Neural cell (in vitro differentiated cells): ENCODE results near the gene CYP3A7. TPM values are rescaled to one million over a fixed set of nuclear protein-coding genes. Genes with fewer than 3 reads are reported as not detected.

Source experiments
- H2AFZ ChIP-seq: fragments of 200-600, 300-800 bp; sonication (generic), shearing (Covaris generic); 2 replicates; pipeline ENCODE4 v1.6.0; 2014; ENCODE audit warnings: low read depth, mild to moderate bottlenecking, antibody characterized with exemption, low read length, moderate library complexity
- H3F3A ChIP-seq: fragments of 200-600 bp; shearing (Covaris generic); 2 replicates; pipeline ENCODE4 v1.6.1; 2016; ENCODE audit warnings: mild to moderate bottlenecking, moderate library complexity, mixed read lengths, antibody characterized with exemption, low read length; ENCODE audit not compliant: insufficient read depth, poor library complexity, severe bottlenecking
- H3K27ac ChIP-seq: fragments of 200-600, 300-800 bp; sonication (generic), shearing (Covaris generic); 2 replicates; pipeline ENCODE4 v1.5.1; 2014; ENCODE audit warnings: mild to moderate bottlenecking, low read length, moderate library complexity
- H3K27me3 ChIP-seq: fragments of 300-800, 200-600 bp; sonication (generic), shearing (Covaris generic); 2 replicates; pipeline ENCODE4 v1.6.0; 2014; ENCODE audit warnings: mild to moderate bottlenecking, low read depth, low read length, moderate library complexity; ENCODE audit not compliant: insufficient read depth
- H3K36me3 ChIP-seq: fragments of 300-800, 200-600 bp; sonication (generic), shearing (Covaris generic); 2 replicates; pipeline ENCODE4 v1.5.1; 2014; ENCODE audit warnings: mild to moderate bottlenecking, antibody characterized with exemption, low read length, moderate library complexity; ENCODE audit not compliant: insufficient read depth
- H3K4me2 ChIP-seq: fragments of 300-800, 200-600 bp; sonication (generic), shearing (Covaris generic); 2 replicates; pipeline ENCODE4 v1.6.0; 2014; ENCODE audit warnings: mild to moderate bottlenecking, low read length
- H3K4me3 ChIP-seq: fragments of 300-800, 200-600 bp; sonication (generic), shearing (Covaris generic); 2 replicates; pipeline ENCODE4 v1.5.1; 2014; ENCODE audit warnings: mild to moderate bottlenecking, low read length, moderate library complexity
- H3K79me2 ChIP-seq: fragments of 200-600 bp; shearing (Covaris generic); replicated peaks from 2 replicates; pipeline ENCODE4 v1.6.0; 2014; ENCODE audit warnings: mild to moderate bottlenecking, low read length, moderate library complexity; ENCODE audit not compliant: insufficient read depth
- H3K9ac ChIP-seq: fragments of 300-800, 200-600 bp; sonication (generic), shearing (Covaris generic); 2 replicates; pipeline ENCODE4 v1.6.1; 2016; ENCODE audit warnings: mild to moderate bottlenecking, low read length, mixed read lengths
- H3K9me2 ChIP-seq: fragments of 200-600 bp; shearing (Covaris generic); 2 replicates; pipeline ENCODE4 v1.6.1; 2016; ENCODE audit warnings: mild to moderate bottlenecking, low read length, mixed read lengths; ENCODE audit not compliant: insufficient read depth
- H3K9me3 ChIP-seq: fragments of 200-600, 300-800 bp; sonication (generic), shearing (Covaris generic); 2 replicates; pipeline ENCODE4 v1.6.1; 2016; ENCODE audit warnings: mild to moderate bottlenecking, mixed run types, low read length, moderate library complexity, mixed read lengths
- H4K20me1 ChIP-seq: fragments of 200-600 bp; shearing (Covaris generic); 2 replicates; pipeline ENCODE4 v1.6.1; 2016; ENCODE audit warnings: mild to moderate bottlenecking, mixed run types; ENCODE audit not compliant: insufficient read depth
- EP300 ChIP-seq: fragments of 450-650 bp; conservative IDR thresholded peaks from 2 replicates; pipeline ENCODE4 v1.6.1; 2014; ENCODE audit warnings: antibody characterized with exemption, mild to moderate bottlenecking, moderate library complexity; ENCODE audit not compliant: poor library complexity, severe bottlenecking
- EZH2 ChIP-seq: fragments of 200-600, 300-800 bp; shearing (Covaris generic), sonication (generic); IDR thresholded peaks from 2 replicates; pipeline ENCODE4 v1.6.1; 2014; ENCODE audit warnings: antibody characterized with exemption, low read length, borderline replicate concordance, mild to moderate bottlenecking; ENCODE audit not compliant: insufficient read depth, poor library complexity, severe bottlenecking
- MXI1 ChIP-seq: fragments of 450-650 bp; conservative IDR thresholded peaks from 2 replicates; pipeline ENCODE4 v1.6.1; 2014; ENCODE audit warnings: antibody characterized with exemption, mild to moderate bottlenecking; ENCODE audit not compliant: poor library complexity, severe bottlenecking
- POLR2AphosphoS5 ChIP-seq: IDR thresholded peaks from 2 replicates; pipeline ENCODE4 v1.6.1; 2012
- RAD21 ChIP-seq: fragments of 450-650 bp; conservative IDR thresholded peaks from 2 replicates; pipeline ENCODE4 v1.6.1; 2014; ENCODE audit warnings: antibody characterized with exemption, mild to moderate bottlenecking, moderate library complexity
- SMC3 ChIP-seq: fragments of 450-650 bp; conservative IDR thresholded peaks from 2 replicates; pipeline ENCODE4 v1.6.1; 2014; ENCODE audit warnings: antibody characterized with exemption, mild to moderate bottlenecking, moderate library complexity; ENCODE audit not compliant: poor library complexity
- TAF1 ChIP-seq: IDR thresholded peaks from 2 replicates; pipeline ENCODE4 v1.6.1; 2012; ENCODE audit warnings: low read depth
- polyA plus RNA-seq: library from polyadenylated mRNA; depleted of rRNA; stranded (reverse); fragments of >200 nt; gene quantifications from 2 replicates; pipeline ENCODE4 v1.2.3, GENCODE V29; 2014
- TF ChIP-seq, protein P1 (sequence below): IDR thresholded peaks from 2 replicates; pipeline ENCODE4 v1.6.1; 2012; ENCODE audit warnings: borderline replicate concordance
- TF ChIP-seq, protein P2 (sequence below): fragments of 450-650 bp; IDR thresholded peaks from 2 replicates; pipeline ENCODE4 v1.5.1; 2014; ENCODE audit warnings: antibody characterized with exemption, mild to moderate bottlenecking, moderate library complexity; ENCODE audit not compliant: poor library complexity, severe bottlenecking

The CYP3A7 gene
- polyA plus RNA-seq, 1 donor from 2014 or later = not detected

DNA sequence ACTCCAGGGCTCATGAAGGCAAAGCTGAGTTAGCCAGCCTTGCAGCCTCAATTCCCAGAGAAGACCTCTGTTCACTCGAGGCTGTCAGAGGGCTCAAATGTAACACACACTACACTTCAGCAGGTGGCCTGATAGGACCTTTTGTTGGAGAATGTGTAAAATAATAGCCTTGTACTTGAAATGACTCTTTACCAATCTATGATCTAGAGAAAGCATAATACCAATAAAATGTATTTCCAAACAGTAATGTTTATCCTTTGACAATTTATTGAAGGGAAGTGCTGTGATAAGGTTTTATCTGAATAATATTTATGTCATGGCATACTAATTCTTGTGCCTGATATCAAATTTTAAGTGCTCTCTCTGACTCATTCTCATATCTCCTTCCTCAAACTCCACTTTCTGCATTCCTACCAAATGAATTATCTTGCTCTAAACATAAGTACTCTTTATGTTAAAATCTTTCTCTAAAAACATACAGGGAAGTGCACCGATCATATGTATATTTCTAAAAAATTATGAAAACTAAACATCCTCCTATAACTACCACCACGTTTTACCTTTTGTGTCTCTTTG, 20.9 kb downstream of the CYP3A7 start:
- no peak overlapping the region for H3K27ac ChIP-seq
- no peaks in the 10 kb centered on the region for H3F3A ChIP-seq
- H4K20me1 ChIP-seq = no peaks in the 10 kb centered on the region
- no peaks in the 10 kb centered on the region for H3K9me2 ChIP-seq
- no peak overlapping the region for H3K4me3 ChIP-seq
- no peaks in the 10 kb centered on the region for H3K9me3 ChIP-seq
- H3K9ac ChIP-seq = no peak overlapping the region
- no peaks in the 10 kb centered on the region for H3K27me3 ChIP-seq
- no peaks in the 10 kb centered on the region for H3K36me3 ChIP-seq
- H3K79me2 ChIP-seq = no peaks in the 10 kb centered on the region
- H2AFZ ChIP-seq = no peak overlapping the region
- TF ChIP-seq EP300 = no peak
- TF ChIP-seq, protein P1, sequence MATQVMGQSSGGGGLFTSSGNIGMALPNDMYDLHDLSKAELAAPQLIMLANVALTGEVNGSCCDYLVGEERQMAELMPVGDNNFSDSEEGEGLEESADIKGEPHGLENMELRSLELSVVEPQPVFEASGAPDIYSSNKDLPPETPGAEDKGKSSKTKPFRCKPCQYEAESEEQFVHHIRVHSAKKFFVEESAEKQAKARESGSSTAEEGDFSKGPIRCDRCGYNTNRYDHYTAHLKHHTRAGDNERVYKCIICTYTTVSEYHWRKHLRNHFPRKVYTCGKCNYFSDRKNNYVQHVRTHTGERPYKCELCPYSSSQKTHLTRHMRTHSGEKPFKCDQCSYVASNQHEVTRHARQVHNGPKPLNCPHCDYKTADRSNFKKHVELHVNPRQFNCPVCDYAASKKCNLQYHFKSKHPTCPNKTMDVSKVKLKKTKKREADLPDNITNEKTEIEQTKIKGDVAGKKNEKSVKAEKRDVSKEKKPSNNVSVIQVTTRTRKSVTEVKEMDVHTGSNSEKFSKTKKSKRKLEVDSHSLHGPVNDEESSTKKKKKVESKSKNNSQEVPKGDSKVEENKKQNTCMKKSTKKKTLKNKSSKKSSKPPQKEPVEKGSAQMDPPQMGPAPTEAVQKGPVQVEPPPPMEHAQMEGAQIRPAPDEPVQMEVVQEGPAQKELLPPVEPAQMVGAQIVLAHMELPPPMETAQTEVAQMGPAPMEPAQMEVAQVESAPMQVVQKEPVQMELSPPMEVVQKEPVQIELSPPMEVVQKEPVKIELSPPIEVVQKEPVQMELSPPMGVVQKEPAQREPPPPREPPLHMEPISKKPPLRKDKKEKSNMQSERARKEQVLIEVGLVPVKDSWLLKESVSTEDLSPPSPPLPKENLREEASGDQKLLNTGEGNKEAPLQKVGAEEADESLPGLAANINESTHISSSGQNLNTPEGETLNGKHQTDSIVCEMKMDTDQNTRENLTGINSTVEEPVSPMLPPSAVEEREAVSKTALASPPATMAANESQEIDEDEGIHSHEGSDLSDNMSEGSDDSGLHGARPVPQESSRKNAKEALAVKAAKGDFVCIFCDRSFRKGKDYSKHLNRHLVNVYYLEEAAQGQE = no peak
- TF ChIP-seq TAF1 = no peak
- TF ChIP-seq EZH2 = no peak
- TF ChIP-seq SMC3 = no peak
- no peak for TF ChIP-seq POLR2AphosphoS5
- no peak for TF ChIP-seq RAD21
- no peak for TF ChIP-seq MXI1
- TF ChIP-seq, protein P2, sequence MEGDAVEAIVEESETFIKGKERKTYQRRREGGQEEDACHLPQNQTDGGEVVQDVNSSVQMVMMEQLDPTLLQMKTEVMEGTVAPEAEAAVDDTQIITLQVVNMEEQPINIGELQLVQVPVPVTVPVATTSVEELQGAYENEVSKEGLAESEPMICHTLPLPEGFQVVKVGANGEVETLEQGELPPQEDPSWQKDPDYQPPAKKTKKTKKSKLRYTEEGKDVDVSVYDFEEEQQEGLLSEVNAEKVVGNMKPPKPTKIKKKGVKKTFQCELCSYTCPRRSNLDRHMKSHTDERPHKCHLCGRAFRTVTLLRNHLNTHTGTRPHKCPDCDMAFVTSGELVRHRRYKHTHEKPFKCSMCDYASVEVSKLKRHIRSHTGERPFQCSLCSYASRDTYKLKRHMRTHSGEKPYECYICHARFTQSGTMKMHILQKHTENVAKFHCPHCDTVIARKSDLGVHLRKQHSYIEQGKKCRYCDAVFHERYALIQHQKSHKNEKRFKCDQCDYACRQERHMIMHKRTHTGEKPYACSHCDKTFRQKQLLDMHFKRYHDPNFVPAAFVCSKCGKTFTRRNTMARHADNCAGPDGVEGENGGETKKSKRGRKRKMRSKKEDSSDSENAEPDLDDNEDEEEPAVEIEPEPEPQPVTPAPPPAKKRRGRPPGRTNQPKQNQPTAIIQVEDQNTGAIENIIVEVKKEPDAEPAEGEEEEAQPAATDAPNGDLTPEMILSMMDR = no peak
- H3K4me2 ChIP-seq = no peak overlapping the region

DNA sequence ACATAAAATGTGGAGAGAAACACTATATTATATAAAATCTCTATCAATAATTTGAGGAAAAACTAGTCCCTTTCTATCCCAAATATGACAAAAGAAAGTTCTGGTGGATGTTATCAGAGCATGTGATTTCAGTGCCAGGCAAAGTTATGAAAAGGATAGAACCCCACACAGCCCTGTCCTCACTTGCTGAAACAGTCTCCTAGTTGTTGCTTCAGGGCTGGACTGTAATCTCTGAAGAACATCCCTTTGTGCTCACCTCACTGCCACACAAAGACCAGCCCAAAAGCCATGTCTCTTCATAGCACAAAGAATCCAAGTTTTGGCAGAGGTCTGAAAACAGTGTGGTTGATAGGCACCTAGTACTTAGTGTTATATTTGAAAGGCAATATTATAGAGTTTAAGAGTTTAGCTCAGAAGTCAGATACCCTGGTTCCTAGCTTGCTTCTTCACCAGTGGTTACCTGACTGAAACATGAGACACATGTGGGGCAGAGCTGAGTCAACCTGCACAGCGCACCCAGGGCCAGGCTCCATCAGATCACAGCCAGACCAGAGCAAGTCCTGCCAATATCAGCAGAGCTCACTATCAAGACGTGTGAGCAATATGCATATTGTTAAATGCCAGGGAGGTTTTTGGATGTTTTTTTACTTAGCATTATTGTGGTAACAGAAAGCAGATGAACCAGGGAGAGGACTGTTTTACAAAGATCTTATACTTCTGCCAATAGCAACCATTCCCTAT, 25.0 kb downstream of the CYP3A7 start:
- Histone ChIP-seq H3K36me3 (no peaks in the 10 kb centered on the region), H3K9me3 (peaks cover 4% of the 10 kb centered on the region), H3K27me3 (no peaks in the 10 kb centered on the region), H3K79me2 (no peaks in the 10 kb centered on the region), H4K20me1 (no peaks in the 10 kb centered on the region), H3K9me2 (no peaks in the 10 kb centered on the region), H3K4me2 (no peak overlapping the region), H3F3A (no peaks in the 10 kb centered on the region), H3K27ac (no peak overlapping the region), H2AFZ (no peak overlapping the region), H3K4me3 (no peak overlapping the region), H3K9ac (no peak overlapping the region)
- TF ChIP-seq TAF1 (no peak), SMC3 (no peak), EP300 (no peak)
- TF ChIP-seq, protein P1 = no peak
- TF ChIP-seq, protein P2 = no peak
